Activated CD8-positive, alpha-beta memory T cell treated with anti-CD3 and anti-CD28 coated beads, Interleukin-2, amount 50 U/mL, for 48 hours (primary cell): ENCODE data around the gene MRPL17.

Experiments used
- DNase-seq: peaks from one replicate; pipeline ENCODE4 v3.0.0-alpha.2; 2020

Gene MRPL17

GRCh38 chr11:6630632-6631291 lies 52.4 kb downstream of the MRPL17 start:
- no peak for DNase-seq
